ENCODE measurements around the gene IQSEC1. TPM values are rescaled to one million over a fixed set of nuclear protein-coding genes. Genes with fewer than 3 reads are reported as not detected.

Gene IQSEC1
- total and polyA plus RNA-seq, 9 of the 15 experiments (the other 6 are each of a cell fraction or from before 2014, with no cell fraction given) = 0.56 to 39.0 (median 6.8) TPM

- TF ChIP-seq ZHX1 (conservative IDR thresholded peaks at IDR 0.05; ENCODE audit: low read length) (no peak), ARID4B (CRISPR knock-in tag; IDR thresholded peaks at IDR 0.05) (no peak), HBP1 (CRISPR knock-in tag; IDR thresholded peaks at IDR 0.05) (peak; percentile 98), MITF (IDR thresholded peaks at IDR 0.05) (no peak), ZNF263 (CRISPR knock-in tag; IDR thresholded peaks at IDR 0.05; ENCODE audit: borderline replicate concordance) (no peak), NFRKB (IDR thresholded peaks at IDR 0.05; ENCODE audit: low read depth) (no peak), ZSCAN32 (CRISPR knock-in tag; IDR thresholded peaks at IDR 0.05) (peak; percentile 40; the same call in 1 of the 2 replicates), ZBTB11 (CRISPR knock-in tag; IDR thresholded peaks at IDR 0.05) (no peak; a peak in 1 of 6 replicates), SAFB (IDR thresholded peaks at IDR 0.05; ENCODE audit: borderline replicate concordance, low read depth, low read length) (no peak)
Observed at GRCh38 chr3:13002398-13003124, 70.7 kb downstream of the IQSEC1 start (continued).
